Measurements from ENCODE around the gene SRRM2.

GRCh38 chr16:2709588-2709984 lies 42.9 kb upstream of the SRRM2 start:
- TF ChIP-seq EZH2 (IDR thresholded peaks at IDR 0.05; ENCODE audit: low read length): no peak
- no peak for TF ChIP-seq CTCF (optimal IDR thresholded peaks at IDR 0.05 in 1 of 3, IDR thresholded peaks at IDR 0.05 in 1 of 3, conservative IDR thresholded peaks at IDR 0.05 in 1 of 3; ENCODE audit: extremely low read depth in 1 of 3, insufficient read depth in 2 of 3, low read length in 3 of 3)

Data from keratinocyte (primary cell).